Lung (tissue), 12 donors: ENCODE measurements around the gene IRGQ. TPM values are rescaled to one million over a fixed set of nuclear protein-coding genes. Genes with fewer than 3 reads are reported as not detected.
"Not testable (repeated sequence)": the region's sequence is repeated elsewhere in the genome, so short reads cannot be mapped to it uniquely, and the experiment has no call there.

Experiments
- ATAC-seq: fragments of 200-7000 bp; cut with Tn5 transposase; one replicate; pipeline ENCODE4 v1.9.1; 2020; ENCODE audit warnings: moderate number of reproducible peaks; ENCODE audit not compliant: insufficient read depth, low FRiP score
- DNase-seq, 3 donors: peaks; one replicate each; pipeline ENCODE4 v3.0.0-alpha.2; 2013 to 2017
- H3K27ac ChIP-seq, 2 donors: one replicate each; pipeline ENCODE4 v1.5.1; 2013; ENCODE audit warnings: mild to moderate bottlenecking in 2 of 2, moderate library complexity in 2 of 2, control low read depth in 1 of 2, inconsistent platforms in 1 of 2, low read depth in 1 of 2, low read length in 1 of 2
- H3K27me3 ChIP-seq, 3 donors: one replicate each; pipeline ENCODE4 v1.5.1; 2013; ENCODE audit warnings: low read length in 2 of 3; ENCODE audit not compliant: control insufficient read depth in 3 of 3, insufficient read depth in 3 of 3
- H3K36me3 ChIP-seq, 4 donors: one replicate each; pipeline ENCODE4 v1.5.1; 2013; ENCODE audit warnings: low read length in 4 of 4, mild to moderate bottlenecking in 1 of 4, moderate library complexity in 1 of 4; ENCODE audit not compliant: control insufficient read depth in 4 of 4, insufficient read depth in 4 of 4
- H3K4me1 ChIP-seq, 5 donors: one replicate each; pipeline ENCODE4 v1.5.1; 2013; ENCODE audit warnings: low read length in 5 of 5, mild to moderate bottlenecking in 2 of 5, moderate library complexity in 1 of 5; ENCODE audit not compliant: control insufficient read depth in 5 of 5, insufficient read depth in 5 of 5
- H3K4me3 ChIP-seq: one replicate; pipeline ENCODE4 v1.5.1; 2013; ENCODE audit warnings: mild to moderate bottlenecking, control low read depth, moderate library complexity
- H3K9ac ChIP-seq, 2 donors: one replicate each; pipeline ENCODE4 v1.5.1; 2013; ENCODE audit warnings: low read length in 2 of 2, control low read depth in 1 of 2; ENCODE audit not compliant: insufficient read depth in 1 of 2
- H3K9me3 ChIP-seq, 4 donors: one replicate each; pipeline ENCODE4 v1.5.1; 2013; ENCODE audit warnings: low read length in 3 of 4, mild to moderate bottlenecking in 1 of 4, moderate library complexity in 1 of 4; ENCODE audit not compliant: control insufficient read depth in 4 of 4, insufficient read depth in 3 of 4
- WGBS, 2 donors: extraction: QIAGEN DNeasy Blood & Tissue Kit; methylation state at CpG; one replicate each; pipeline ENCODE4 v1.1.7; 2013; 5-methylcytosine and 5-hydroxymethylcytosine counted together
- polyA plus RNA-seq, 2 donors: library from polyadenylated mRNA; stranded (reverse); fragments of 200-250 nt; gene quantifications; one replicate each; pipeline ENCODE4 v1.2.1, GENCODE V29; 2013
- total RNA-seq, 2 donors: library from RNA; depleted of rRNA in 1 of 2; stranded (reverse); fragments of >200 nt in 1 of 2; gene quantifications; one replicate each; pipeline ENCODE4 v1.2.1, GENCODE V29; 2014 to 2021
- TF ChIP-seq, protein P1 (sequence below): IDR thresholded peaks from 2 replicates; pipeline ENCODE4 v1.5.1; 2012; ENCODE audit warnings: mild to moderate bottlenecking; ENCODE audit errors: control extremely low read depth, extremely low read depth
- donor health status: control.
- donor health status: control.
- donor health status: Bipolar disorder and iron deficiency.
- donor health status: healthy.
- donor health status: DM: yes; HTN: yes; CAD: no.

IRGQ gene
- total and polyA plus RNA-seq, 4 donors = 3.8 to 28.3 (median 15.6) TPM

DNA sequence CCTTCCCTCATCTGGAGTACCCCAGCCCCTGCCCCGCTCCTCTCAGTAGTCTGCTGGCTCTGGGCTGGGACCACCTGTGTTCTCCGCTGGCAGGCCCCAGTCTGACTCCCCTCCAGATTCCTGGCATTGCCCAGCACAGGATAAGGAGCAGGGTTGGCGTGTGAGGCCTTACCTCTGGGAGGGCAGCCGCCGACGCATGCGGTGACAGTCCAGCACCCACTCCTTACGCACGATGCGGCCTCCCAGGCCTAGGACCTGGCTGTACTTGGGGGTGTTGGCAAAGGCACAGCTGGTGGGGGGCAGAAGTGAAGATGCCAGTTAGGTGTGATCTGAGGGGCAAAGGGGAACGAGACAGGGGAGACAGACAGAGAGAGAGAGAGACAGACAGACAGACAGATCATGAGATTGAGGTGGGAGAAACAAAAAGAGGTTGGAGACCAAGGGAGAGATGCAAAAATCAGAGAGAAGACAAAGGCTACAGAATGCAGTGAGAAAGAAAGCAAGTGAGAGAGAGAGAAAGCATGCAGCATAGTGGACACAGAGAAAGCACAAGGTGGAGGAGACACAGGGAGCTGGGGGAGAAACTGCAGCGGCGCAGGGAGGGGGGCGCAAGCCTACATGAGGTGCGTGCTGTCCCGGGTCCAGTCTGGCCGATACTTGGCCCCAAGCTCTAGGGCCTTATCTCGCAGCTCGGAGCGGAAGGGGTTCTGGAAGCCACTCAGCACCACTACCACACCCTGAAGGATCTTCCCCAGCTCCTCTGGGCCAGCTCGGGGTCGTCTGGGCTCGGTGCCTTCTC lies 44.3 kb downstream of the IRGQ start:
- H3K36me3 ChIP-seq = peaks cover 10 to 36% (median 31%) of the 10 kb centered on the region in 4 donors
- ATAC-seq (no peak), DNase-seq (no peak)
- H3K4me1 ChIP-seq = no peaks in the 10 kb centered on the region
- H3K9me3 ChIP-seq = peaks cover 0 to 1% (median 0%) of the 10 kb centered on the region in 4 donors
- H3K27ac ChIP-seq = no peak overlapping the region
- WGBS, 2 donors = 94 to 95% methylated on average over 23 of the region's 23 CpGs
- no peak overlapping the region for H3K9ac ChIP-seq
- H3K4me3 ChIP-seq = no peak overlapping the region
- TF ChIP-seq, protein P1, sequence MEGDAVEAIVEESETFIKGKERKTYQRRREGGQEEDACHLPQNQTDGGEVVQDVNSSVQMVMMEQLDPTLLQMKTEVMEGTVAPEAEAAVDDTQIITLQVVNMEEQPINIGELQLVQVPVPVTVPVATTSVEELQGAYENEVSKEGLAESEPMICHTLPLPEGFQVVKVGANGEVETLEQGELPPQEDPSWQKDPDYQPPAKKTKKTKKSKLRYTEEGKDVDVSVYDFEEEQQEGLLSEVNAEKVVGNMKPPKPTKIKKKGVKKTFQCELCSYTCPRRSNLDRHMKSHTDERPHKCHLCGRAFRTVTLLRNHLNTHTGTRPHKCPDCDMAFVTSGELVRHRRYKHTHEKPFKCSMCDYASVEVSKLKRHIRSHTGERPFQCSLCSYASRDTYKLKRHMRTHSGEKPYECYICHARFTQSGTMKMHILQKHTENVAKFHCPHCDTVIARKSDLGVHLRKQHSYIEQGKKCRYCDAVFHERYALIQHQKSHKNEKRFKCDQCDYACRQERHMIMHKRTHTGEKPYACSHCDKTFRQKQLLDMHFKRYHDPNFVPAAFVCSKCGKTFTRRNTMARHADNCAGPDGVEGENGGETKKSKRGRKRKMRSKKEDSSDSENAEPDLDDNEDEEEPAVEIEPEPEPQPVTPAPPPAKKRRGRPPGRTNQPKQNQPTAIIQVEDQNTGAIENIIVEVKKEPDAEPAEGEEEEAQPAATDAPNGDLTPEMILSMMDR = no peak
- H3K27me3 ChIP-seq = no peaks in the 10 kb centered on the region

GRCh38 chr19:43548706-43549105 lies 47.2 kb downstream of the IRGQ start:
- Histone ChIP-seq H3K36me3 (peaks cover 10 to 42% (median 26%) of the 10 kb centered on the region in 4 donors), H3K9me3 (peaks cover 0 to 1% (median 0%) of the 10 kb centered on the region in 4 donors), H3K27me3 (no peaks in the 10 kb centered on the region), H3K4me1 (no peaks in the 10 kb centered on the region), H3K4me3 (no peak overlapping the region), H3K9ac (no peak overlapping the region), H3K27ac (no peak overlapping the region)
- TF ChIP-seq, protein P1 = no peak
- ATAC-seq = no peak
- no peak for DNase-seq
- WGBS, 2 donors = 86 to 93% methylated on average over 2 of the region's 2 CpGs

GRCh38 chr19:43547926-43548325 lies 48.0 kb downstream of the IRGQ start:
- H3K27me3 ChIP-seq, H3K9me3 ChIP-seq, H3K4me3 ChIP-seq, H3K27ac ChIP-seq, ATAC-seq, H3K9ac ChIP-seq, H3K4me1 ChIP-seq, DNase-seq: not testable (repeated sequence)
- H3K36me3 ChIP-seq = peaks cover 10 to 43% (median 23%) of the 10 kb centered on the region in 4 donors
- 95 to 96% methylated on average over 9 to 20 of the region's 24 CpGs for WGBS, 2 donors

- H3K27ac ChIP-seq = no peak overlapping the region
- DNase-seq = no peak
- no peaks in the 10 kb centered on the region for H3K27me3 ChIP-seq
- ATAC-seq = no peak
- 96 to 98% methylated on average over 3 of the region's 3 CpGs for WGBS, 2 donors
- H3K9ac ChIP-seq = no peak overlapping the region
- no peaks in the 10 kb centered on the region for H3K9me3 ChIP-seq
- peaks cover 5 to 42% (median 24%) of the 10 kb centered on the region in 4 donors for H3K36me3 ChIP-seq
- TF ChIP-seq, protein P1 = no peak
- H3K4me1 ChIP-seq = no peaks in the 10 kb centered on the region
- H3K4me3 ChIP-seq = no peak overlapping the region
These were observed 49.4 kb downstream of the IRGQ start for GRCh38 chr19:43546581-43546980.
